SU-DHL-6 (cell line): ENCODE measurements around the gene SHC3.

Experiments used
- H2AFZ ChIP-seq: fragments of 200-600 bp; sonication (generic); 2 replicates; pipeline ENCODE4 v1.6.1; 2014; ENCODE audit warnings: low read depth, mild to moderate bottlenecking, moderate library complexity, mixed read lengths, antibody characterized with exemption, low read length; ENCODE audit not compliant: severe bottlenecking
- H3F3A ChIP-seq: fragments of 200-600 bp; shearing (Covaris generic); 2 replicates; pipeline ENCODE4 v1.6.0; 2016; ENCODE audit warnings: antibody characterized with exemption, mild to moderate bottlenecking; ENCODE audit not compliant: insufficient read depth
- H3K27ac ChIP-seq: fragments of 200-600 bp; sonication (generic); 2 replicates; pipeline ENCODE4 v1.5.1; 2016; ENCODE audit warnings: low read depth, mild to moderate bottlenecking, low read length, moderate library complexity, mixed read lengths
- H3K27me3 ChIP-seq: fragments of 200-600 bp; sonication (generic), shearing (Covaris generic); 2 replicates; pipeline ENCODE4 v1.6.0; 2014; ENCODE audit warnings: mild to moderate bottlenecking, low read length
- H3K36me3 ChIP-seq: fragments of 200-600 bp; sonication (generic); 2 replicates; pipeline ENCODE4 v1.6.1; 2014; ENCODE audit warnings: mild to moderate bottlenecking, low read length, mixed read lengths
- H3K4me2 ChIP-seq: fragments of 300-600, 200-600 bp; shearing (Covaris generic), sonication (generic); 2 replicates; pipeline ENCODE4 v1.6.0; 2014; ENCODE audit warnings: low read length, low read depth, mild to moderate bottlenecking; ENCODE audit not compliant: poor library complexity, severe bottlenecking
- H3K4me3 ChIP-seq: fragments of 200-600 bp; sonication (generic); 2 replicates; pipeline ENCODE4 v1.5.1; 2014; ENCODE audit warnings: antibody characterized with exemption, low read length, mild to moderate bottlenecking, mixed read lengths; ENCODE audit not compliant: insufficient read depth, poor library complexity, severe bottlenecking
- H3K79me2 ChIP-seq: fragments of 200-600 bp; sonication (generic); 2 replicates; pipeline ENCODE4 v1.6.1; 2014; ENCODE audit warnings: mild to moderate bottlenecking, low read length, moderate library complexity; ENCODE audit not compliant: insufficient read depth
- H3K9ac ChIP-seq: fragments of 200-600 bp; sonication (generic); 2 replicates; pipeline ENCODE4 v1.7.0; 2014; ENCODE audit warnings: mild to moderate bottlenecking, low read length
- H3K9me2 ChIP-seq: fragments of 200-600 bp; sonication (generic); replicated peaks from 2 replicates; pipeline ENCODE4 v1.6.1; 2014; ENCODE audit warnings: low read length; ENCODE audit not compliant: insufficient read depth
- H3K9me3 ChIP-seq: fragments of 200-600 bp; sonication (generic); 2 replicates; pipeline ENCODE4 v1.6.1; 2014; ENCODE audit warnings: low read length, mixed read lengths; ENCODE audit not compliant: insufficient read depth
- H4K20me1 ChIP-seq: fragments of 200-600 bp; sonication (generic); 2 replicates; pipeline ENCODE4 v1.6.1; 2014; ENCODE audit warnings: low read depth, mild to moderate bottlenecking, antibody characterized with exemption, low read length, moderate library complexity, mixed read lengths
- CTCF ChIP-seq: fragments of 200-600 bp; sonication (generic); IDR thresholded peaks from one replicate; pipeline ENCODE4 v1.5.1; 2017; ENCODE audit warnings: antibody characterized with exemption, mild to moderate bottlenecking, low read length, moderate library complexity; ENCODE audit not compliant: insufficient read depth, poor library complexity, severe bottlenecking
- EZH2phosphoT487 ChIP-seq: fragments of 200-600 bp; sonication (generic), shearing (Covaris generic); conservative IDR thresholded peaks from 2 replicates; pipeline ENCODE4 v1.6.1; 2018; ENCODE audit warnings: mild to moderate bottlenecking, antibody characterized with exemption, low read length, moderate library complexity, mixed read lengths

SHC3 gene

GRCh38 chr9:89153232-89154017 is 25.2 kb downstream of the SHC3 start:
- Histone ChIP-seq H3K9me3 (no peaks in the 10 kb centered on the region), H3F3A (no peaks in the 10 kb centered on the region), H3K79me2 (no peaks in the 10 kb centered on the region), H2AFZ (no peak overlapping the region), H3K27ac (no peak overlapping the region), H4K20me1 (no peaks in the 10 kb centered on the region), H3K27me3 (peaks cover 3% of the 10 kb centered on the region; the same call in 1 of the 2 replicates), H3K9ac (no peak overlapping the region), H3K9me2 (no peaks in the 10 kb centered on the region), H3K4me3 (no peak overlapping the region), H3K4me2 (no peak overlapping the region), H3K36me3 (no peaks in the 10 kb centered on the region)
- no peak for TF ChIP-seq CTCF
- no peak for TF ChIP-seq EZH2phosphoT487

- Histone ChIP-seq H2AFZ (no peak overlapping the region), H3K9me3 (no peaks in the 10 kb centered on the region), H3K9ac (no peak overlapping the region), H3K79me2 (no peaks in the 10 kb centered on the region), H3K36me3 (no peaks in the 10 kb centered on the region), H3K9me2 (no peaks in the 10 kb centered on the region), H3K4me3 (no peak overlapping the region), H3K27ac (no peak overlapping the region), H3K4me2 (no peak overlapping the region), H3F3A (no peaks in the 10 kb centered on the region), H4K20me1 (no peaks in the 10 kb centered on the region), H3K27me3 (no peaks in the 10 kb centered on the region)
- TF ChIP-seq CTCF (no peak), EZH2phosphoT487 (no peak)
Measured at GRCh38 chr9:89149726-89150125, 28.9 kb downstream of the SHC3 start.

- Histone ChIP-seq H3K4me2 (no peak overlapping the region), H3K36me3 (no peaks in the 10 kb centered on the region), H3K4me3 (no peak overlapping the region), H3F3A (no peaks in the 10 kb centered on the region), H4K20me1 (no peaks in the 10 kb centered on the region), H3K27me3 (no peaks in the 10 kb centered on the region), H3K79me2 (no peaks in the 10 kb centered on the region), H3K9ac (no peak overlapping the region), H2AFZ (no peak overlapping the region), H3K9me3 (no peaks in the 10 kb centered on the region), H3K9me2 (no peaks in the 10 kb centered on the region), H3K27ac (no peak overlapping the region)
- no peak for TF ChIP-seq CTCF
- TF ChIP-seq EZH2phosphoT487, result no peak
Measured at GRCh38 chr9:89145097-89145496, 33.5 kb downstream of the SHC3 start.
